AG09309 (cell line): ENCODE data around the gene NUDCD3.

Experiments used
- DNase-seq: peaks from one replicate; pipeline ENCODE4 v3.0.0-alpha.2; 2010; ENCODE audit warnings: low read depth
- H3K4me3 ChIP-seq: 2 replicates; pipeline ENCODE4 v1.5.1; 2011; ENCODE audit warnings: mild to moderate bottlenecking, low read depth, low read length, moderate library complexity; ENCODE audit not compliant: control insufficient read depth
- TF ChIP-seq, protein P1 (sequence below): IDR thresholded peaks from 2 replicates; pipeline ENCODE4 v1.5.1; 2011; ENCODE audit warnings: mild to moderate bottlenecking, low read depth, low read length, inconsistent platforms; ENCODE audit not compliant: insufficient read depth, control insufficient read depth; ENCODE audit errors: missing control alignments

Gene NUDCD3

DNA sequence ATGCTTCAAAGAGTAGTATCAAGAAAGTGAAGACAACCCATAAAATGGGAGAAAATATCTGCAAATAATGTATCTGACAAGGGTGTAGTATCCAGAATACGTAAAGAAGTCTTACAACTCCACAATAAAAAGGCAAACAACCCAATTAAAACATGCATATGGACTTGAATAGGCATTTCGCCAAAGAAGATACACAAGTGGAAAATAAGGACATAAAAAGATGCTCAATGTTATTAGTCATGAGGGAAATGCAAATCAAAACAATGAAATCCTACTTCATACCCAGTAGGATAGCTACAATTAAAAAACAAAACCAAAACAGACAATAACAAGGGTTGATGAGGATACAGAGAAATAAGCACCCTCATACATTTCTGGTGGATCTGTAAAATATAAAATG is 79.2 kb downstream of the NUDCD3 start:
- TF ChIP-seq, protein P1, sequence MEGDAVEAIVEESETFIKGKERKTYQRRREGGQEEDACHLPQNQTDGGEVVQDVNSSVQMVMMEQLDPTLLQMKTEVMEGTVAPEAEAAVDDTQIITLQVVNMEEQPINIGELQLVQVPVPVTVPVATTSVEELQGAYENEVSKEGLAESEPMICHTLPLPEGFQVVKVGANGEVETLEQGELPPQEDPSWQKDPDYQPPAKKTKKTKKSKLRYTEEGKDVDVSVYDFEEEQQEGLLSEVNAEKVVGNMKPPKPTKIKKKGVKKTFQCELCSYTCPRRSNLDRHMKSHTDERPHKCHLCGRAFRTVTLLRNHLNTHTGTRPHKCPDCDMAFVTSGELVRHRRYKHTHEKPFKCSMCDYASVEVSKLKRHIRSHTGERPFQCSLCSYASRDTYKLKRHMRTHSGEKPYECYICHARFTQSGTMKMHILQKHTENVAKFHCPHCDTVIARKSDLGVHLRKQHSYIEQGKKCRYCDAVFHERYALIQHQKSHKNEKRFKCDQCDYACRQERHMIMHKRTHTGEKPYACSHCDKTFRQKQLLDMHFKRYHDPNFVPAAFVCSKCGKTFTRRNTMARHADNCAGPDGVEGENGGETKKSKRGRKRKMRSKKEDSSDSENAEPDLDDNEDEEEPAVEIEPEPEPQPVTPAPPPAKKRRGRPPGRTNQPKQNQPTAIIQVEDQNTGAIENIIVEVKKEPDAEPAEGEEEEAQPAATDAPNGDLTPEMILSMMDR: no peak

DNA sequence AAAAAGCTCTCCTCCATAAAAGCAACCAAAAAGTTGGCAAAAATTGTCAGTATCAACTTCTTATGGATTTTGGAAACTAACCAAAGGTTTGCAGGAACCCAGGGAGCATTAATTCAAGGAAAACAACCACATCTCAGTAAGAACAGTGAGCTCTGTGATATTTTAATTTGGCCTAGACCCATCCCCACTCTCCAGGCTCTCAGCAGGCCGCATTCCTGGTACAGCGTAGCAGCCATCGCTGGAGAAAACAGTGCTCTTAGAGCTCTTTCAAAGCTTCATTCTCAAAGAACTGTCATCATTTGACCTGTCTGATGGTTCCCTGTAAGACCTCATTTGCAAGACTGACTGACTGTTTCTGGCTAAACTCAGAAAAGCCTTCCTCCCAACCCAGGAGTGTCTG is 81.9 kb downstream of the NUDCD3 start:
- H3K4me3 ChIP-seq: no peak overlapping the region
- no peak for DNase-seq
- TF ChIP-seq, protein P1: no peak

More for the DNA sequence above, 79.2 kb downstream of the NUDCD3 start:
- H3K4me3 ChIP-seq: no peak overlapping the region
- DNase-seq: no peak

DNA sequence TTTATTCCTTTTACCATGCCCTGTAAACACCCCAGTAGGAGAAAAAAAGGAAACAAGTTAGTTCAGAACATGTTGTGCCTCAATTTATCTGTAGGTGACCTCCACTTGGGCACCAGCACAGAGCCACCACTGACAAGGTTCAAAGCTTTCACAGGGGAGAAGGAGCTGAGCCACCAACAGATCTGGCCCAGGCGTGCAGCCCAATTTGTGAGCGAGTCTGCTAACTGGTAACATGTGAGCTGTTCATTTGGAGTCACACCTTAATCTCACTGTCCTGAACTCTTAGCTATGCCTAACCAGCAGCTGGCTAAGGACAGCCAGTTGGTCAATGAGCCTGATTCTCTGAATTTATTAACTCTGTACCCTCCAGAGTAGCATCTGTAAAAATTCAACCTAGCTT is 86.7 kb downstream of the NUDCD3 start:
- no peak for DNase-seq
- TF ChIP-seq, protein P1: no peak
- H3K4me3 ChIP-seq: no peak overlapping the region

DNA sequence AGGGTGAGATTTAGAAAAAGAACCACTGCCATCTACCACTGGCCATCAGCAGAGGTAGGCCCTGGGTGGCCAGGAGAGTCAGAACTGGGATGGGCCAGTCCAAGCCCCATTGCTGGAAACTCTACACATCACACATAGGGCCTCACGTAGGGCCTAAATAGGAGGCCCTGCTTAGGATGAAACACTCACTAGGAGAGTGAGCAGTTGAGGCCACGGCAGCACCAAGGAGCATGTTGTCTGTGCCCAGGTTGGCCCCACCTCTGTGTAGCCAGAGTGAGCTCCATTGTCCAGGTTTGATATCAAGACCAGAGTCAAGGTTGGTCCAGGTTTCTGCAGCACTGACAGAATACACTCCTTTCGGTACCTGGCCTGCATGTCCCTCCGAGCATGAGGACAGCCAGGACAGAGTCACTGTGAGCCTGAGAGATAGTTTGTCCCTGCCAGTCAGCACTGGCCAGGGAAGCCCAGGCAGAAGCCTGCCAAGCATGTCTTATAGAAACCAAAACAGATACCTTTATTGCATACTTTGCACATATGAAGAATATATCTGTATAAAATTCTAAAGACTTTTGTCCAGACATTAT is 87.2 kb downstream of the NUDCD3 start:
- no peak overlapping the region for H3K4me3 ChIP-seq
- DNase-seq: no peak
- TF ChIP-seq, protein P1: no peak

DNA sequence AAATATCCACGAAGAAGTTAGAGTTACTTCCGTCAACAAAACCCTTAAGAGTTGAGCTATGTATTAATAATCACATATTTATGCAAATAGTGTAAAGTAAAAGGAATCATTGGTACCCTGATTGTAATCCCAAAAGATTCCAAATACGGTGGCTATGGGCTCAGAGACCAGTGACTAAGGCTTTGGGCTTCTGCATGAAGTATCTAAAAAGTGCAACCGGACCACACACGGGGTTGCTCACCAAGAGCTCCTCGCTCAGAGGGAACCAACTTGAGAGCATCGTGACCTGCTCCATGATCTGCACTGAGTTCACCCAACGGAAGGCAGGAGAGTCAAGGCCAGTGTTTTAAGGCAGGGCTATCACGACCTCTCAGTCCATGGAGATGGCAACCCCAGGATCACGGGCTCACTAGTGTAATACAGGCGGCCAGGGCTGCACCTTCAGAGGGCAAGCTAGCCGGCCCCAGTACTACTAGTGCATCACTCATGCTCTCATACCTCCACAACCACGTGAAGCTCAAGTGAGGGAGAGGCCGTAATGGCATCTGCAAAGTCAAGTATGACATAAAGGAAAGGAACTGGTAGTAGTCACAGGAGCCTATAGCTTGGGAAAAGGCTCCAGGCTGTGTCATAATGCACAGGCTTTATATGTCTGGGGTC is 87.9 kb downstream of the NUDCD3 start:
- DNase-seq: no peak
- H3K4me3 ChIP-seq: no peak overlapping the region
- TF ChIP-seq, protein P1: no peak

DNA sequence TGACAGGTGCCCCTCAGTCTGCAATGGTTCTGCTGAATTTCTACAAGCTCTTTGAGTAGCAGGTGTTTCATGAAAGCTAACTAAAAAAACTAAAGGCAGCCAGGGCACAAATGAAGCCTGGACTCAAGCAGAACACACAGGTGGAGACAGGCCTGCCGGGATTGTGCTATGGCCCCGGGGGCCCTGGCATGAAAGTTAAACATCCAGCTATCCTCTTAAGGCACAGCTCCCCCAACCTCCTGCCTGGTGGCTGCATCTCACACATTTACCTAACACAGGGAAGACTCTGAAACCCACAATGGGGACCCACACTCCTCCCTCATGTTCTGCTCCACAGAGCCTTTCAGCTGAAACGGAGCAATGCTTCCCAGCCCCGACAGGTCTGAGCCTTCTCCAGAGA is 88.8 kb downstream of the NUDCD3 start:
- no peak overlapping the region for H3K4me3 ChIP-seq
- TF ChIP-seq, protein P1: no peak
- no peak for DNase-seq

DNA sequence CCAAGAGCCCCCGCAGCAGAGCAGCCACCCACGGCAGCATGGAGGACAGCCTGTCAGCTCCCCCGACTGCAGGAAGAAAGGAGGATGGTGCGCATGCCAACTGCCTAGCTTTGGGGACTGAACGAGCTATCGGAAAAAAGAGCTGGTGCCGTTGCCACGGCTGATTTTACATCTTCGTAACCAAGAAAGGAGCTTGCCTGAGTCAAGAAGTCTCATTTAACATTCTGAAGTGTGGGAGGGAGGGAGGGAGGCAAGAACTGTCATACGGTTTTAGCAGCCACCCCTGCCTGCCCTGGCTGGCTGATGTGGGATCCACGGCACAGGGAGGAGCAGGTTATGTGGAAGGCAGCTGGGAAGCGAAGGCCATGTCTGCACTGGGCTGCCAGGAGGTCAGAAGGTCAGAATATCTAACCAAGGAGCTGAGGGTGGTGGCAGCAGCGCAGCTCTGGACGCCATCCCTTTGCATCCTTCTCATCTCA is 90.4 kb downstream of the NUDCD3 start:
- DNase-seq: no peak
- TF ChIP-seq, protein P1: no peak
- no peak overlapping the region for H3K4me3 ChIP-seq
